Endothelial cell of umbilical vein (primary cell): Measurements from ENCODE around the gene S100A11. TPM values are rescaled to one million over a fixed set of nuclear protein-coding genes. Genes with fewer than 3 reads are reported as not detected.

Source experiments
- BruUV-seq: library from RNA; stranded (reverse); fragments of 400-500 nt; replicated peaks from 2 replicates; lab custom pipeline; 2021; lab: Mats Ljungman, UMichigan
- CTCF ChIA-PET: fragments of 300-600, 350-600 bp; sonication (Branson Sonifier 250); formaldehyde crosslinking; loops from one replicate; lab custom pipeline; 2021; ENCODE audit warnings: antibody characterized with exemption, inconsistent platforms; lab: Charles Lee
- POLR2A ChIA-PET: fragments of 300-600, 350-600 bp; sonication (Branson Sonifier 250); formaldehyde crosslinking; loops from one replicate; lab custom pipeline; 2021; ENCODE audit warnings: antibody characterized with exemption, inconsistent platforms; lab: Charles Lee
- DNase-seq: peaks from one replicate; pipeline ENCODE4 v3.0.0-alpha.2; 2011; ENCODE audit warnings: low read depth, low spot score
- FAIRE-seq: peaks from 2 replicates; lab custom pipeline; 2011; peaks lifted over from hg19 to GRCh38; lab: Jason Lieb, UNC
- H2AFZ ChIP-seq: 2 replicates; pipeline ENCODE4 v1.6.0; 2012; ENCODE audit warnings: low read depth, low read length, control low read depth, inconsistent platforms
- H3K27ac ChIP-seq: 2 replicates; pipeline ENCODE4 v1.5.1; 2011; ENCODE audit warnings: low read depth, mild to moderate bottlenecking, control low read depth, low read length, moderate library complexity; ENCODE audit not compliant: insufficient read depth
- H3K27me3 ChIP-seq, 2 experiments: 2 replicates each; pipeline versions ENCODE4 v1.6.0 to v1.6.1; 2011; ENCODE audit warnings: low read length in 2 of 2, mixed read lengths in 1 of 2; ENCODE audit not compliant: control insufficient read depth in 2 of 2, insufficient read depth in 2 of 2
- H3K36me3 ChIP-seq, 2 experiments: 2 replicates in 1 of 2; 3 replicates in 1 of 2; pipeline ENCODE4 v1.5.1; 2011; ENCODE audit warnings: low read length in 2 of 2, mild to moderate bottlenecking in 1 of 2, moderate library complexity in 1 of 2; ENCODE audit not compliant: control insufficient read depth in 2 of 2, insufficient read depth in 2 of 2; ENCODE audit errors: extremely low read depth in 1 of 2
- H3K4me1 ChIP-seq: 3 replicates; pipeline ENCODE4 v1.5.1; 2011; ENCODE audit warnings: mild to moderate bottlenecking, low read length; ENCODE audit not compliant: control insufficient read depth, insufficient read depth; ENCODE audit errors: extremely low read depth
- H3K4me2 ChIP-seq: 2 replicates; pipeline ENCODE4 v1.6.1; 2011; ENCODE audit warnings: low read length, control low read depth, mixed read lengths; ENCODE audit not compliant: insufficient read depth
- H3K4me3 ChIP-seq, 3 experiments: fragments of 200-600 bp in 1 of 3; sonication (generic), shearing (Covaris generic) in 1 of 3; replicated peaks in 1 of 3; 2 replicates each; pipeline ENCODE4 v1.5.1; 2011 to 2016; ENCODE audit warnings: control low read depth in 3 of 3, low read length in 3 of 3, mild to moderate bottlenecking in 2 of 3, inconsistent platforms in 1 of 3, low read depth in 1 of 3, moderate library complexity in 1 of 3; ENCODE audit not compliant: insufficient read depth in 1 of 3
- H3K79me2 ChIP-seq: 2 replicates; pipeline ENCODE4 v1.6.0; 2012; ENCODE audit warnings: low read length, inconsistent platforms; ENCODE audit not compliant: control insufficient read depth, insufficient read depth
- H3K9ac ChIP-seq: replicated peaks from 2 replicates; pipeline ENCODE3; 2011; ENCODE audit warnings: low read length, control low read depth; ENCODE audit not compliant: insufficient read depth; ENCODE audit errors: extremely low read depth
- H3K9me1 ChIP-seq: replicated peaks from 3 replicates; pipeline ENCODE4 v1.6.0; 2011; ENCODE audit warnings: mild to moderate bottlenecking, low read length; ENCODE audit not compliant: control insufficient read depth, insufficient read depth; ENCODE audit errors: extremely low read depth
- H3K9me3 ChIP-seq: replicated peaks from 2 replicates; pipeline ENCODE4 v1.5.1; 2012; ENCODE audit warnings: low read length, inconsistent platforms; ENCODE audit not compliant: control insufficient read depth, insufficient read depth
- H4K20me1 ChIP-seq: replicated peaks from 2 replicates; pipeline ENCODE3; 2011; ENCODE audit warnings: mild to moderate bottlenecking, low read length; ENCODE audit not compliant: control insufficient read depth, insufficient read depth; ENCODE audit errors: extremely low read depth
- EZH2 ChIP-seq: IDR thresholded peaks from 2 replicates; pipeline ENCODE4 v1.6.1; 2012; ENCODE audit warnings: borderline replicate concordance, low read depth, mild to moderate bottlenecking, moderate library complexity, low read length, inconsistent platforms; ENCODE audit not compliant: severe bottlenecking
- FOS ChIP-seq: IDR thresholded peaks from 2 replicates; pipeline ENCODE4 v1.6.1; 2011; ENCODE audit warnings: mild to moderate bottlenecking, low read length, moderate library complexity, borderline replicate concordance; ENCODE audit not compliant: insufficient read depth
- GATA2 ChIP-seq: IDR thresholded peaks from 2 replicates; pipeline ENCODE4 v1.7.0; 2011; ENCODE audit warnings: low read depth, mild to moderate bottlenecking, moderate library complexity, mixed read lengths, low read length; ENCODE audit not compliant: insufficient read length, insufficient read depth
- JUN ChIP-seq: IDR thresholded peaks from 2 replicates; pipeline ENCODE4 v1.6.1; 2011; ENCODE audit warnings: borderline replicate concordance, low read depth; ENCODE audit not compliant: insufficient read length, insufficient read depth
- MYC ChIP-seq: IDR thresholded peaks from one replicate; pipeline ENCODE4 v1.6.1; 2011; ENCODE audit warnings: mild to moderate bottlenecking, low read depth, low read length
- POLR2A ChIP-seq: IDR thresholded peaks from 2 replicates; pipeline ENCODE4 v1.6.1; 2012; ENCODE audit warnings: low read depth, mild to moderate bottlenecking, control low read depth, low read length
- POLR2AphosphoS5 ChIP-seq: IDR thresholded peaks from 2 replicates; pipeline ENCODE4 v1.6.1; 2012; ENCODE audit warnings: low read depth, mild to moderate bottlenecking, control low read depth, low read length, moderate library complexity; ENCODE audit not compliant: insufficient read depth
- dilution Hi-C: fragments of 300-500 bp; cut with MboI; formaldehyde crosslinking; loops from one replicate; pipeline ENCODE4 v1.15.0; 2019; ENCODE audit warnings: low sequenced_read_pairs; ENCODE audit not compliant: extremely low pct_ligation_motif_present
- intact Hi-C: fragments of 100-400 bp; cut with micrococcal nuclease; formaldehyde crosslinking; loops from one replicate; pipeline ENCODE4 v1.10.0; 2022
- polyA plus RNA-seq, 4 experiments: library from polyadenylated mRNA; depleted of rRNA in 3 of 4; stranded (reverse) in 3 of 4; unstranded in 1 of 4; fragments of >200 nt; gene quantifications; 2 replicates each; pipeline versions ENCODE4 v1.2.1 to v1.2.3, GENCODE V29; 2011 to 2012; ENCODE audit warnings: missing spikeins in 1 of 4
- total RNA-seq: library from RNA; stranded (reverse); gene quantifications from 2 replicates; pipeline ENCODE4 v1.2.3, GENCODE V29; 2021
- TF ChIP-seq, protein P1 (sequence below): IDR thresholded peaks from 2 replicates; pipeline ENCODE4 v1.6.1; 2011; ENCODE audit not compliant: insufficient read depth, insufficient read length
- TF ChIP-seq, protein P2 (sequence below), 2 donors: IDR thresholded peaks; 1 replicate in 1 of 2; 2 replicates in 1 of 2; pipeline ENCODE4 v1.5.1; 2011; ENCODE audit warnings: low read length in 2 of 2, mild to moderate bottlenecking in 2 of 2, moderate library complexity in 2 of 2, control low read depth in 1 of 2, inconsistent platforms in 1 of 2, low read depth in 1 of 2; ENCODE audit not compliant: insufficient read depth in 1 of 2; ENCODE audit errors: extremely low read depth in 1 of 2

Gene S100A11
- total and polyA plus RNA-seq, 2 donors (not counting 3 experiments of a cell fraction or from before 2014, with no cell fraction given), result 497 to 505 TPM

DNA sequence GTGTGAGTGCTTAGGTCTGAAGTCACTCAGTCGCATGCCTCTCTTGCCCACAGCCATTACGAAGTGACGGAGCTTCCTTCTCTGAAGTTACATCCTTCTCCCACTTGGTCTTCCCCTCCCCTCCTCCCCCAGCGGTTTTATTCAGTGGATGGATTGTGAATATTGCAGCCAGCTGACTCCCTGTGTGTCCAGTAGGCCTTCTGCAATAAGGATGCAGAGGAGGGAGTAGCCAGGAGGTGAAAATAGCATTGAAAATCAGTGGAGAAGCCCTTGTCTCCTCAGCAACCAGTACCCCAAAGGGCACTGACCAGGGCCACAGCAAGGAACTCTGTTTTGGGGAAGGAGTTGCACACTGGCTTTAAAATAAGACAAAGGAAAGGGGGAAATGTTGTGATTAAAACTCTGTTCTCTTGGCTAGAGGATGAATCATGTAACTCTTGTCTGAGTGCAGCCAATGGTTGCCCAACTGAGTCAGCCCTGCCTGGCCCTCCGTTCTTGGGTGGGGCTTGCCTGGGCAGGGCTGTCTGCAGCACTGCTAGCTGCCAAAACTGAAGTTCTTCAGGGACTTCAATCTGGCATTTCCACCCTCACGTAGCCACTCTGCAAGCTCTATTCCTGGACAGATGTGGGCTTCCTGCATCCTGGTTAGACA is 47.5 kb downstream of the S100A11 start:
- FAIRE-seq (peak; percentile 88), DNase-seq (peak; percentile 72)
- peak overlapping the region in 1 of 3 experiments; percentile 25 for H3K4me3 ChIP-seq
- peaks cover 14 to 16% of the 10 kb centered on the region in 2 experiments for H3K36me3 ChIP-seq
- H3K27me3 ChIP-seq, result no peaks in the 10 kb centered on the region
- no TSS peak for BruUV-seq
- peaks cover 58% of the 10 kb centered on the region for H3K4me1 ChIP-seq
- peaks cover 77% of the 10 kb centered on the region for H3K79me2 ChIP-seq
- dilution Hi-C loops, result no loop called here
- no peaks in the 10 kb centered on the region for H3K9me3 ChIP-seq
- ChIA-PET POLR2A (interaction anchor here (0.6 to 2.1 kb wide), 2 partner anchors 9 to 199 kb away, joined by 5 to 8 read pairs; no protein-coding TSS in a partner anchor), CTCF (interaction anchor here (0.8 to 19.6 kb wide), 7 partner anchors 9 to 100 kb away, joined by 3 to 572 read pairs (median 9); no protein-coding TSS in a partner anchor)
- no peaks in the 10 kb centered on the region for H4K20me1 ChIP-seq
- peak overlapping the region; percentile 83 for H3K27ac ChIP-seq
- peak overlapping the region; percentile 78 for H3K4me2 ChIP-seq
- intact Hi-C loops, result loop anchor here (1.0 kb wide), 1 partner anchor 16 kb away; no protein-coding TSS in a partner anchor
- H3K9ac ChIP-seq, result peak overlapping the region; percentile 52
- no peak overlapping the region for H2AFZ ChIP-seq
- no peaks in the 10 kb centered on the region for H3K9me1 ChIP-seq
- TF ChIP-seq EZH2, result no peak
- TF ChIP-seq, protein P1, sequence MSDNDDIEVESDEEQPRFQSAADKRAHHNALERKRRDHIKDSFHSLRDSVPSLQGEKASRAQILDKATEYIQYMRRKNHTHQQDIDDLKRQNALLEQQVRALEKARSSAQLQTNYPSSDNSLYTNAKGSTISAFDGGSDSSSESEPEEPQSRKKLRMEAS, result no peak
- no peak for TF ChIP-seq MYC
- TF ChIP-seq FOS, result peak; percentile 87
- peak; percentile 70 for TF ChIP-seq POLR2A
- TF ChIP-seq GATA2, result no peak
- TF ChIP-seq, protein P2, sequence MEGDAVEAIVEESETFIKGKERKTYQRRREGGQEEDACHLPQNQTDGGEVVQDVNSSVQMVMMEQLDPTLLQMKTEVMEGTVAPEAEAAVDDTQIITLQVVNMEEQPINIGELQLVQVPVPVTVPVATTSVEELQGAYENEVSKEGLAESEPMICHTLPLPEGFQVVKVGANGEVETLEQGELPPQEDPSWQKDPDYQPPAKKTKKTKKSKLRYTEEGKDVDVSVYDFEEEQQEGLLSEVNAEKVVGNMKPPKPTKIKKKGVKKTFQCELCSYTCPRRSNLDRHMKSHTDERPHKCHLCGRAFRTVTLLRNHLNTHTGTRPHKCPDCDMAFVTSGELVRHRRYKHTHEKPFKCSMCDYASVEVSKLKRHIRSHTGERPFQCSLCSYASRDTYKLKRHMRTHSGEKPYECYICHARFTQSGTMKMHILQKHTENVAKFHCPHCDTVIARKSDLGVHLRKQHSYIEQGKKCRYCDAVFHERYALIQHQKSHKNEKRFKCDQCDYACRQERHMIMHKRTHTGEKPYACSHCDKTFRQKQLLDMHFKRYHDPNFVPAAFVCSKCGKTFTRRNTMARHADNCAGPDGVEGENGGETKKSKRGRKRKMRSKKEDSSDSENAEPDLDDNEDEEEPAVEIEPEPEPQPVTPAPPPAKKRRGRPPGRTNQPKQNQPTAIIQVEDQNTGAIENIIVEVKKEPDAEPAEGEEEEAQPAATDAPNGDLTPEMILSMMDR (IDR thresholded peaks at IDR 0.05; ENCODE audit: extremely low read depth in 1 of 2, insufficient read depth in 1 of 2, low read depth in 1 of 2, low read length in 2 of 2), result no peak
- peak; percentile 79 for TF ChIP-seq POLR2AphosphoS5
- peak; percentile 22 for TF ChIP-seq JUN
